Upper lobe of right lung (tissue), 1 donor: Measurements from ENCODE around the gene ESYT2. TPM values are rescaled to one million over a fixed set of nuclear protein-coding genes. Genes with fewer than 3 reads are reported as not detected.

Source experiments
- ATAC-seq: fragments of 200-7000 bp; cut with Tn5 transposase; one replicate; pipeline ENCODE4 v1.9.1; 2020; ENCODE audit warnings: mild to moderate bottlenecking, moderate library complexity
- DNase-seq: peaks from one replicate; pipeline ENCODE4 v3.0.0-alpha.2; 2020
- H3K27ac ChIP-seq: fragments of 200-600 bp; one replicate; pipeline ENCODE4 v1.8.0; 2022
- H3K27me3 ChIP-seq: fragments of 200-600 bp; one replicate; pipeline ENCODE4 v1.8.0; 2022; ENCODE audit warnings: mild to moderate bottlenecking
- H3K36me3 ChIP-seq: fragments of 200-600 bp; one replicate; pipeline ENCODE4 v1.8.0; 2022
- H3K4me1 ChIP-seq: fragments of 200-600 bp; one replicate; pipeline ENCODE4 v1.8.0; 2022
- H3K4me3 ChIP-seq: fragments of 200-600 bp; one replicate; pipeline ENCODE4 v1.8.0; 2022; ENCODE audit warnings: mild to moderate bottlenecking
- H3K9me3 ChIP-seq: fragments of 200-600 bp; one replicate; pipeline ENCODE4 v1.8.0; 2022
- CTCF ChIP-seq: fragments of 200-600 bp; IDR thresholded peaks from one replicate; pipeline ENCODE4 v1.8.0; 2022; ENCODE audit warnings: antibody characterized with exemption
- intact Hi-C: fragments of 100-400 bp; cut with DNase I; formaldehyde crosslinking; loops from one replicate; pipeline ENCODE4 v1.11.0; 2022
- total RNA-seq: library from RNA; stranded (reverse); fragmentation: NEBNext Ultra II Directional; extraction: Animal tissue kit (Norgen Biotek cat#: 25700); gene quantifications from one replicate; pipeline ENCODE4 v1.2.1, GENCODE V29; 2021
- donor health status: DM: no; HTN: yes; CAD: no; lungs with severe emphysema.

The ESYT2 gene
- total RNA-seq, 1 donor from 2014 or later: 63.1 TPM

- Histone ChIP-seq H3K4me3 (no peak overlapping the region), H3K4me1 (no peaks in the 10 kb centered on the region), H3K36me3 (no peaks in the 10 kb centered on the region), H3K27me3 (no peaks in the 10 kb centered on the region), H3K27ac (no peak overlapping the region), H3K9me3 (no peaks in the 10 kb centered on the region)
- intact Hi-C loops: no loop called here
- no peak for TF ChIP-seq CTCF
- no peak for ATAC-seq
- no peak for DNase-seq
These were observed 8.7 kb upstream of the ESYT2 start for GRCh38 chr7:158837790-158838637.

GRCh38 chr7:158836692-158837091 is 7.4 kb upstream of the ESYT2 start:
- no peak overlapping the region for H3K4me3 ChIP-seq
- no peaks in the 10 kb centered on the region for H3K36me3 ChIP-seq
- intact Hi-C loops: no loop called here
- no peak overlapping the region for H3K27ac ChIP-seq
- ATAC-seq (no peak), DNase-seq (no peak)
- H3K4me1 ChIP-seq: no peaks in the 10 kb centered on the region
- no peaks in the 10 kb centered on the region for H3K27me3 ChIP-seq
- no peaks in the 10 kb centered on the region for H3K9me3 ChIP-seq
- no peak for TF ChIP-seq CTCF

- intact Hi-C loops: no loop called here
- H3K36me3 ChIP-seq: no peaks in the 10 kb centered on the region
- no peaks in the 10 kb centered on the region for H3K9me3 ChIP-seq
- no peak for TF ChIP-seq CTCF
- H3K27ac ChIP-seq: no peak overlapping the region
- no peak overlapping the region for H3K4me3 ChIP-seq
- H3K27me3 ChIP-seq: no peaks in the 10 kb centered on the region
- no peaks in the 10 kb centered on the region for H3K4me1 ChIP-seq
- no peak for DNase-seq
- ATAC-seq: no peak
These were observed 5.8 kb upstream of the ESYT2 start for GRCh38 chr7:158834878-158835784.

- Histone ChIP-seq H3K27me3 (no peaks in the 10 kb centered on the region), H3K4me3 (no peak overlapping the region), H3K4me1 (no peaks in the 10 kb centered on the region), H3K27ac (no peak overlapping the region), H3K36me3 (no peaks in the 10 kb centered on the region), H3K9me3 (no peaks in the 10 kb centered on the region)
- no peak for TF ChIP-seq CTCF
- intact Hi-C loops: no loop called here
- no peak for ATAC-seq
- no peak for DNase-seq
These were observed 3.7 kb upstream of the ESYT2 start for GRCh38 chr7:158832994-158833393.

- H3K9me3 ChIP-seq: no peaks in the 10 kb centered on the region
- no peaks in the 10 kb centered on the region for H3K36me3 ChIP-seq
- intact Hi-C loops: no loop called here
- no peak for TF ChIP-seq CTCF
- H3K4me1 ChIP-seq: no peaks in the 10 kb centered on the region
- DNase-seq (no peak), ATAC-seq (no peak)
- no peak overlapping the region for H3K27ac ChIP-seq
- no peak overlapping the region for H3K4me3 ChIP-seq
- H3K27me3 ChIP-seq: no peaks in the 10 kb centered on the region
These were observed 2.4 kb upstream of the ESYT2 start for GRCh38 chr7:158831738-158832091.
